Measurements from ENCODE around the gene PTTG1IP.

The PTTG1IP gene

DNA sequence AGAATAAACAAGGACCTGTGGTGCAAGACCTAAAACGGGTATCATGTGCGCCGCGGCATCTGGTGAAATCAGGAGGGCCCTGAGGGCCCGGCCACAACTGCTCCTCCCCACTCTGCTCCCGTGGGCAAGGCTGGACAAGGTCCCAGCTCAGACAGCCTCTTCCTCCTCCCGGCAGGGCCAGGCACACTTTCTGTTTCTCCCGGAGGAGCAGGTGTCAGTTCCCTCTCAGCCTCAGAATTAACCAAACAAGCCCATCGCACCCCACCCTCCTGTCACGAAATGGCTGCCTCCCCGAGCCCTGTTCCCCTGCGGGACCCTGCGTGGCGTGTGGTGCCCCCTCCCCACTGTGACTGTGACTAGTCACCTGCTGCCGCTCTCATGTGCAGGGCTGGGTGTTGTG, 15.2 kb downstream of the PTTG1IP start:
- no peak for DNase-seq

DNA sequence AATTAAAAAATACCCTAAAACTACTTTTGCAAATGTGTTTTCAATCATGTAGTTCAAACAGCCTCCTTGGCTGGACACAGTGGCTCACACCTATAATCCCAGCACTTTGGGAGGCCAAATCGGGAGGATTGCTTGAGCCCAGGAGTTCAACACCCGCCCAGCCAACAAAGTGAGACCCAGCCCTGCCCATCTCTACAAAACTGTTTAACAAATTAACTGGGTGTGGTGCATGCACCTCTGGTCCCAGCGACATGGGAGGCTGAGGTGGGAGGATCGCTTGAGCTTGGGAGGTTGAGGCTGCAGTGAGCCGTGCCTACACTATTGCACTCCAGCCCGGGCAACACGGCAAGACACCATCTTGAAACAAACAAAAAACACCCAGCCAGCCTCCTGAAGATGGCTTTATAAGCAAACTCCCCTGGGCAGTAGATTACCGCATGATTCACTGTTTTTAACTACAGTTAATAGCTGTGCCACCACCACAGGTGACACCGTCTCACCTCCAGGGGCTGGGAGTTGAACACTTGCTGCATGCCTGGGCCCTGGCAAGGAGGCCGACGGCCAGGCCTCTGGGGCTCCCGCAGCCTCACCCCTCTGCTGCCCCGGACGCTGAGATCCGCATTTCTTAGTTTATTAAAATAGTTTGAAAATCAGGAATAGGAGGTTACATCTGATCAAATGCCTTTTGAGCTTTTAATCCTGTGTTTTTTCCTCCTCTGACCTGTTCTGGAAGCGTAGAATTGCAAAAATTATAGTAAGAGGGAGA, 16.2 kb downstream of the PTTG1IP start:
- no peak for DNase-seq

- DNase-seq = no peak
These were observed 17.4 kb downstream of the PTTG1IP start for GRCh38 chr21:44856131-44856530.

GRCh38 chr21:44855572-44855971, 17.9 kb downstream of the PTTG1IP start:
- no peak for DNase-seq

GRCh38 chr21:44854664-44855446, 18.6 kb downstream of the PTTG1IP start:
- no peak for DNase-seq

- no peak for DNase-seq
These were observed 19.2 kb downstream of the PTTG1IP start for GRCh38 chr21:44854391-44854663.

DNA sequence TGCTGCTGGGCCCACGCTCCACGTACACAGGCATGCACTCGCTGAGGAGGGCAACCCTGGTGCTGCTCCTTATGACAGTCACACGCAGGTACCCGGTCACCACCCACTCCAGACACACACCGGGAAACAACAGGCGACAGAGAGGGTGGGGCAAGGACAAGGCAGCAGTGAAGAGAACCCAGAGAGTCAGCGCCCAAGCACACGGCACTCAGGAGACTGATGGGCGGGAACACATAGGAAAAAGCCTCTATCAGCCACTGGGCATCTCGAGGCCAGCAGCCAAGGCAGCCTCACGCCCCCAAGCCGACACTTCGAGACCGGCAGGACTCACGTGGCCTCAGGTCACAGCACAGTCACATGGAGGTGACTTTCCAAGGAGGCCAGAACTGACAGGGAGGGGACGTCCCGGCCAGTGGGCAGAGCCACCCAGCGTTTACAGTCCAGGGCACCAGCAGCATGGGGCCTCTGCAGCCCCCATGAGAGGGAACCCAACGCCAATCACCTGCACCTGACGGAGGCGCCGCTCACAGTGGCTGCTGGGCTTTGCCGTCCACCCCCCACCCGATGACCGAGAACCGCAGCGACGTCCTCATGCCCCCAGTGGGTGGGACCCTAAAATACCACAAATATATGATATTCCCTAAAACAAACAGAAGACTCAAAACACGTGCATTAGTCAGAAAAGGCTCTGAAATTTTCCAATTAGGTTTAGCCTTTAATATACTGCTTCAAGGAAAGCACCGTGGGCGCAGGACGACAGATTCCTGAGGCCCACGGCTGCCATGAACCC, 19.7 kb downstream of the PTTG1IP start:
- DNase-seq = no peak

GRCh38 chr21:44850905-44851657, 22.4 kb downstream of the PTTG1IP start:
- DNase-seq = no peak

GRCh38 chr21:44850208-44850800, 23.2 kb downstream of the PTTG1IP start:
- no peak for DNase-seq

GRCh38 chr21:44849616-44850130, 23.8 kb downstream of the PTTG1IP start:
- DNase-seq = no peak

DNA sequence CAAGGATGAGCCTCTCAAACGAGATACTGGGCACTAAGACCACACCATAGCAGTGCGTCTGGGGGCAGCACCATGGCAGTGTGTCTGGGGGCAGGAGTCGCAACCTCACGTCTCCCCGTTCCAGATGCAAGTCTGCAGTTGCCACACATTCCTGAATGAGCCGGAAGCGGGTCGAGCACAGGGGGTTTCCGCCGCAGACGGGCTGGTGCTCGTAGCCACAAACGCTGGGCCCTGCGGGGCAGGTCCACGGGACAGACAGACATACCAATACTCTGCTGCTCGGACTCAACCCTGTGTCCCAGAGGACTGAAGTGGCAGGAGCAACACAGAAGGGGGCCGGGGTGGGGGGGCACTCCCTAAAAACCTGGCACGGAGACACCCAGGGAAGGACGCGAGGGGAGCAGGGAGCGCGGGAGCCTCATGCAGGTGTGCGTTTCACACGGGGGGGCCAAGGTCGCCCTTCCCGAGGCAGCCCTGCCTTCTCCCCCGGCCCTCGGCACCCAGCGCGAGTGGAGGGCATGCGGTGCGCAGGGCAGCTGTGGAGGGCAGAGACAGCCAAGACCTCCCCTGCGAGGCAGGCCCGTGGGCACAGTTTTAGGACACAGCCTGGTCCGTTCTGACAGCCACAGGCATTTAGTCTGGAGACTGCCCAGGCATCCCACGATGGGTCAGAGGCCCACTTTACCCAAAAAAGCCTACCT, 24.5 kb downstream of the PTTG1IP start:
- no peak for DNase-seq

DNA sequence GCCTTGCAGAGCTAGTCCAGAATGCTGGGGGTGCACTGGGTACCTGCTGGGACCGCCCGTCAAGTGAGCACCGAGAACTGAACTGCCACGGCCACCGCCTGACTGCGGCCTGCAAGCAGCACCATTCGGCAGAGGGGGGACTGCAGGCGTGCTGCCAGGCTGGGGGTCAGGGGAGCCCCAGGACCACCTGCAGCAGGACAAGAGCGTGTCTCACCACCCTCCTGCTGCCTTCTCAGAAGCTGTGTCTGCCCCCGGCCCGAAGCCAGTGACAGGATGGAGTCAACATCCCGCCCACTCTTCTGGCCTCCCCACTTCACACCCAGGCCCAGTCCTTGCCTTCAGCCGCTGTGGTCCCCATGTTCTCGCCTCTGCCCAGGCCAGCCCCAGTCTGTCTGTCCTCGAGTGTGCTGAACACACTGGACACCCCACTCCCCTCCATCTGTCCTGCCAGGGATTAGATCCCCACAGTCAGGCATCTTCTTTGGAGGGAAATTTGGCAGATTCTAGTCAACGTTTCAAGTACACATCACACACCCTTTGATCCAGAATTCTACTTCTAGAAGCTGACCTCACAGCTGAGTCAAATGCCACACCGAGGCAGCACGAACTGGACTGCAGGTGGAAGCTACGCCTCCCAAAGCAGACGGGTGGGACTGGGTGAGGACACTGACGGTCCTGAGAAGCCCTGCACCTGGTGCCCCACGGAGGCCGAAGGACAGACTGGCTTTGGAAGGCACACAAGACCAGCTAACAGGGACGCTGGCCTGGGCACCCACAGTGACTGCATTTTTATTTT, 26.0 kb downstream of the PTTG1IP start:
- DNase-seq = no peak

- DNase-seq = peak; percentile 59
These were observed 26.8 kb downstream of the PTTG1IP start for GRCh38 chr21:44846485-44847260.

DNA sequence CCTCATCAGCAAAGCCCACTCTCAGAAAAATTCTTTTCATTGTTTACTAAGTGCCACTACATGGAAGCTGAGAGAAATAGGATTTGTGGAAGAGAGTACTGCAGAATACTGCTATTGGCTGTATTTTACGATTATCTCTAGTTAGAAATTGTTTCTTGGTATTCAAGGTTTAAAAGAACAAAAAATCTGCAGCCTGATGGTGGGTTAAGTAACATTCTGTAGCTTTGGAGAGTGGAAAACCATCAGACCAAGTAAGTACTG, 27.3 kb downstream of the PTTG1IP start:
- no peak for DNase-seq

DNA sequence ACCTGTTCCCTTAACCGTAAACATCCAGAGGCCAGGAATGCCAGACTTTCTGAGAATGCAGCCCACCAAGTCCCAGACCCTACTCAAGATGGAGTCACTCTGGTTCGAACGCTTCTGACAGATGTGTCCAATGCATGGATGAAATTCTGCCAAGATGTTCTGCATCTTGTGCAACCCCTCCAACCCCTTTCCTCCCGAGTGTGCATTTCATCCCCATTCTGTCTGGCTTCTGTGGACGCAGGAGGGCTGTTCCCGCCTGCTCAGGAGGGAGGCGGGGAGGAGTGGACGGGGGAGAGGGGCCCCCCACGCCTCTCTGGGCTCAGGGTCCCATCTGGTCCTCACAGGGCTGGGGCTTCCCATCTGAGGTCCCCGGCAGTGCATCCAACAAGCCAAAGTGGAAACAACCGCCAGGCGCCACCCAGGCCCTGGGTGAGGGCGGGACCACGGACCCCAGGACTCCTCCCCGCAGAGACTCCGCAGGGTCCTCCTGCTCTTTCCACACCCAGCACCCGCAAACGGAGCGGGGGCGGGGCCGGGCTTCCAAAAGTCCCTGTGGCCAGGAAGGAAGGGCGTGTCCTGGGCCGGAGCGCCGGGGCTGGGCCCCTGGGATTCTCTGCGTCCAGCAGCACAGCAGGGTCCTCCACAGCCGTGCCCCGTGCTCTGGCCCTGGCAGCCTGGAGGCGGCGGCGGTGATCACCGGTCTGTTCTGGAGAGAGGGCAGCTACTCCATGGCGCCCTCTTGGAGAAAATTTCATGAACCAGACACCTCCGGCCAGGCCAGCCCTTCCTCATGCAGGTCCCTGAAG, 27.9 kb downstream of the PTTG1IP start:
- DNase-seq = peak; percentile 78

- DNase-seq = no peak
These were observed 29.2 kb downstream of the PTTG1IP start for GRCh38 chr21:44844256-44844655.

GRCh38 chr21:44842721-44843445, 30.6 kb downstream of the PTTG1IP start:
- DNase-seq = no peak

- DNase-seq = no peak
These were observed 31.4 kb downstream of the PTTG1IP start for GRCh38 chr21:44842087-44842486.

DNA sequence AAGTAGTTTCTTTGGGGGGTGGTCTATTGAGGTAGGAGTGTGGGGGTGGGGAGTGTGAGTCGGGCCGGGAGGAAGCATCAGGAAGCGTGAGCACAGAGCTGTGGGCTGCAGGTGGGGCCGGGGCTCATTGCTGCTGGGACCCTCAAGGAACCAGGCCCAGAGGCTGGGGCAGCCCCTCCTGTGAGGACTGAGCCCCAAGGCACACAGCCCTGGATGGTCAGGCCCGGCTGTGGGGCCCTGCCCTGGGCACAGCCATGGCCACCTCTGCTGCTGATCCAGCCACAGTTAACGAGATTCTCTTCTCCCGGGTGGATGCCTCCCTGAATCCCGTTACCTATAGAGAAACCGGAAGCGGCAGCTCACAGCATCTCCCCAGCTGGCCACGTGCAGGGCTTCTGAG, 32.7 kb downstream of the PTTG1IP start:
- DNase-seq = no peak
